ENCODE results near the gene OGFOD3.
A peak's percentile ranks its signal among the peaks of the same experiment; 100 is the strongest.
"Not testable (repeated sequence)": the region's sequence is repeated elsewhere in the genome, so short reads cannot be mapped to it uniquely, and the experiment has no call there.

OGFOD3 gene

GRCh38 chr17:82415786-82416185 lies 2.6 kb downstream of the OGFOD3 start:
- no peak overlapping the region for H3K4me3 ChIP-seq (replicated peaks; ENCODE audit: low read depth, low read length)
- no peak for TF ChIP-seq CTCF (IDR thresholded peaks at IDR 0.05; ENCODE audit: low read length, missing control alignments)
- DNase-seq (ENCODE audit: low read depth) = no peak

GRCh38 chr17:82415336-82415735 lies 3.0 kb downstream of the OGFOD3 start:
- DNase-seq (ENCODE audit: low read depth) = no peak
- H3K4me3 ChIP-seq (replicated peaks; ENCODE audit: low read depth, low read length) = no peak overlapping the region
- no peak for TF ChIP-seq CTCF (IDR thresholded peaks at IDR 0.05; ENCODE audit: low read length, missing control alignments)

- peak; percentile 60 for TF ChIP-seq CTCF (IDR thresholded peaks at IDR 0.05; ENCODE audit: low read length, missing control alignments)
- no peak overlapping the region for H3K4me3 ChIP-seq (replicated peaks; ENCODE audit: low read depth, low read length)
- DNase-seq (ENCODE audit: low read depth) = peak; percentile 70
These were observed 3.7 kb downstream of the OGFOD3 start for GRCh38 chr17:82414548-82415281.

- H3K4me3 ChIP-seq (replicated peaks; ENCODE audit: low read depth, low read length) = no peak overlapping the region
- no peak for DNase-seq (ENCODE audit: low read depth)
- no peak for TF ChIP-seq CTCF (IDR thresholded peaks at IDR 0.05; ENCODE audit: low read length, missing control alignments)
These were observed 5.6 kb downstream of the OGFOD3 start for GRCh38 chr17:82412535-82413520.

GRCh38 chr17:82412081-82412480 lies 6.3 kb downstream of the OGFOD3 start:
- DNase-seq (ENCODE audit: low read depth); H3K4me3 ChIP-seq (replicated peaks; ENCODE audit: low read depth, low read length): not testable (repeated sequence)

- no peak overlapping the region for H3K4me3 ChIP-seq (replicated peaks; ENCODE audit: low read depth, low read length)
- no peak for TF ChIP-seq CTCF (IDR thresholded peaks at IDR 0.05; ENCODE audit: low read length, missing control alignments)
- no peak for DNase-seq (ENCODE audit: low read depth)
These were observed 6.9 kb downstream of the OGFOD3 start for GRCh38 chr17:82411396-82412053.
